ENCODE measurements around the gene MACROD2.

MACROD2 gene

GRCh38 chr20:15674253-15675060, 1679.1 kb downstream of the MACROD2 start:
- no peak for DNase-seq

GRCh38 chr20:15675061-15675514, 1679.8 kb downstream of the MACROD2 start:
- no peak for DNase-seq

GRCh38 chr20:15675813-15676484, 1680.6 kb downstream of the MACROD2 start:
- no peak for DNase-seq

GRCh38 chr20:15676815-15677214, 1681.5 kb downstream of the MACROD2 start:
- DNase-seq, result no peak

GRCh38 chr20:15682690-15683089, 1687.4 kb downstream of the MACROD2 start:
- DNase-seq, result no peak

- DNase-seq, result no peak
Observed at GRCh38 chr20:15692570-15692969, 1697.3 kb downstream of the MACROD2 start.

GRCh38 chr20:15699431-15700146, 1704.3 kb downstream of the MACROD2 start:
- no peak for DNase-seq

GRCh38 chr20:15700147-15700765, 1704.9 kb downstream of the MACROD2 start:
- no peak for DNase-seq

GRCh38 chr20:15702161-15702560, 1706.8 kb downstream of the MACROD2 start:
- no peak for DNase-seq

GRCh38 chr20:15703171-15703911, 1708.0 kb downstream of the MACROD2 start:
- DNase-seq, result peak; percentile 66

- peak; percentile 7 for DNase-seq
Observed at GRCh38 chr20:15705975-15706374, 1710.7 kb downstream of the MACROD2 start.

GRCh38 chr20:15706719-15707118, 1711.4 kb downstream of the MACROD2 start:
- DNase-seq, result no peak

- DNase-seq, result peak; percentile 62
Observed at GRCh38 chr20:15708984-15709598, 1713.8 kb downstream of the MACROD2 start.

- no peak for DNase-seq
Observed at GRCh38 chr20:15710636-15711035, 1715.3 kb downstream of the MACROD2 start.

GRCh38 chr20:15711177-15711576, 1715.9 kb downstream of the MACROD2 start:
- DNase-seq, result no peak

GRCh38 chr20:15716256-15716655, 1720.9 kb downstream of the MACROD2 start:
- DNase-seq, result no peak

- no peak for DNase-seq
Observed at GRCh38 chr20:15726416-15726815, 1731.1 kb downstream of the MACROD2 start.

GRCh38 chr20:15734052-15734451, 1738.7 kb downstream of the MACROD2 start:
- no peak for DNase-seq

GRCh38 chr20:15739035-15739434, 1743.7 kb downstream of the MACROD2 start:
- peak; percentile 44 for DNase-seq

GRCh38 chr20:15740046-15740775, 1744.9 kb downstream of the MACROD2 start:
- no peak for DNase-seq

GRCh38 chr20:15742087-15742486, 1746.8 kb downstream of the MACROD2 start:
- no peak for DNase-seq

Measured in DMS53 (cell line).